ENCODE results near the gene LCK.

The LCK gene

GRCh38 chr1:32316903-32317277 lies 65.8 kb downstream of the LCK start:
- no peak for DNase-seq (ENCODE audit: extremely low read depth, low read depth)
- H3K4me3 ChIP-seq (replicated peaks; ENCODE audit: low read depth, low read length): no peak overlapping the region
- TF ChIP-seq CTCF (IDR thresholded peaks at IDR 0.05; ENCODE audit: low read depth, low read length, missing control alignments): no peak

- no peak overlapping the region for H3K4me3 ChIP-seq (replicated peaks; ENCODE audit: low read depth, low read length)
- no peak for DNase-seq (ENCODE audit: extremely low read depth, low read depth)
- TF ChIP-seq CTCF (IDR thresholded peaks at IDR 0.05; ENCODE audit: low read depth, low read length, missing control alignments): no peak
These were observed 67.2 kb downstream of the LCK start for GRCh38 chr1:32318127-32318869.

GRCh38 chr1:32321712-32322291 lies 70.7 kb downstream of the LCK start:
- H3K4me3 ChIP-seq (replicated peaks; ENCODE audit: low read depth, low read length): no peak overlapping the region
- TF ChIP-seq CTCF (IDR thresholded peaks at IDR 0.05; ENCODE audit: low read depth, low read length, missing control alignments): no peak
- no peak for DNase-seq (ENCODE audit: extremely low read depth, low read depth)

- no peak overlapping the region for H3K4me3 ChIP-seq (replicated peaks; ENCODE audit: low read depth, low read length)
- TF ChIP-seq CTCF (IDR thresholded peaks at IDR 0.05; ENCODE audit: low read depth, low read length, missing control alignments): no peak
- no peak for DNase-seq (ENCODE audit: extremely low read depth, low read depth)
These were observed 76.1 kb downstream of the LCK start for GRCh38 chr1:32327204-32327603.

- DNase-seq (ENCODE audit: extremely low read depth, low read depth): no peak
- no peak for TF ChIP-seq CTCF (IDR thresholded peaks at IDR 0.05; ENCODE audit: low read depth, low read length, missing control alignments)
- H3K4me3 ChIP-seq (replicated peaks; ENCODE audit: low read depth, low read length): no peak overlapping the region
These were observed 78.9 kb downstream of the LCK start for GRCh38 chr1:32329931-32330466.

- H3K4me3 ChIP-seq (replicated peaks; ENCODE audit: low read depth, low read length): no peak overlapping the region
- no peak for TF ChIP-seq CTCF (IDR thresholded peaks at IDR 0.05; ENCODE audit: low read depth, low read length, missing control alignments)
- DNase-seq (ENCODE audit: extremely low read depth, low read depth): no peak
These were observed 79.6 kb downstream of the LCK start for GRCh38 chr1:32330558-32331151.
